Endothelial cell of umbilical vein (primary cell): ENCODE measurements around the gene CCT6A. TPM values are rescaled to one million over a fixed set of nuclear protein-coding genes. Genes with fewer than 3 reads are reported as not detected.
"Not testable (repeated sequence)": the region's sequence is repeated elsewhere in the genome, so short reads cannot be mapped to it uniquely, and the experiment has no call there.

Experiments
- BruUV-seq: library from RNA; stranded (reverse); fragments of 400-500 nt; replicated peaks from 2 replicates; lab custom pipeline; 2021; lab: Mats Ljungman, UMichigan
- CTCF ChIA-PET: fragments of 300-600, 350-600 bp; sonication (Branson Sonifier 250); formaldehyde crosslinking; loops from one replicate; lab custom pipeline; 2021; ENCODE audit warnings: antibody characterized with exemption, inconsistent platforms; lab: Charles Lee
- POLR2A ChIA-PET: fragments of 300-600, 350-600 bp; sonication (Branson Sonifier 250); formaldehyde crosslinking; loops from one replicate; lab custom pipeline; 2021; ENCODE audit warnings: antibody characterized with exemption, inconsistent platforms; lab: Charles Lee
- DNase-seq: peaks from one replicate; pipeline ENCODE4 v3.0.0-alpha.2; 2011; ENCODE audit warnings: low read depth, low spot score
- FAIRE-seq: peaks from 2 replicates; lab custom pipeline; 2011; peaks lifted over from hg19 to GRCh38; lab: Jason Lieb, UNC
- H2AFZ ChIP-seq: 2 replicates; pipeline ENCODE4 v1.6.0; 2012; ENCODE audit warnings: low read depth, low read length, control low read depth, inconsistent platforms
- H3K27ac ChIP-seq: 2 replicates; pipeline ENCODE4 v1.5.1; 2011; ENCODE audit warnings: low read depth, mild to moderate bottlenecking, control low read depth, low read length, moderate library complexity; ENCODE audit not compliant: insufficient read depth
- H3K27me3 ChIP-seq, 2 experiments: 2 replicates each; pipeline versions ENCODE4 v1.6.0 to v1.6.1; 2011; ENCODE audit warnings: low read length in 2 of 2, mixed read lengths in 1 of 2; ENCODE audit not compliant: control insufficient read depth in 2 of 2, insufficient read depth in 2 of 2
- H3K36me3 ChIP-seq, 2 experiments: 2 replicates in 1 of 2; 3 replicates in 1 of 2; pipeline ENCODE4 v1.5.1; 2011; ENCODE audit warnings: low read length in 2 of 2, mild to moderate bottlenecking in 1 of 2, moderate library complexity in 1 of 2; ENCODE audit not compliant: control insufficient read depth in 2 of 2, insufficient read depth in 2 of 2; ENCODE audit errors: extremely low read depth in 1 of 2
- H3K4me1 ChIP-seq: 3 replicates; pipeline ENCODE4 v1.5.1; 2011; ENCODE audit warnings: mild to moderate bottlenecking, low read length; ENCODE audit not compliant: control insufficient read depth, insufficient read depth; ENCODE audit errors: extremely low read depth
- H3K4me2 ChIP-seq: 2 replicates; pipeline ENCODE4 v1.6.1; 2011; ENCODE audit warnings: low read length, control low read depth, mixed read lengths; ENCODE audit not compliant: insufficient read depth
- H3K4me3 ChIP-seq, 3 experiments: fragments of 200-600 bp in 1 of 3; sonication (generic), shearing (Covaris generic) in 1 of 3; replicated peaks in 1 of 3; 2 replicates each; pipeline ENCODE4 v1.5.1; 2011 to 2016; ENCODE audit warnings: control low read depth in 3 of 3, low read length in 3 of 3, mild to moderate bottlenecking in 2 of 3, inconsistent platforms in 1 of 3, low read depth in 1 of 3, moderate library complexity in 1 of 3; ENCODE audit not compliant: insufficient read depth in 1 of 3
- H3K79me2 ChIP-seq: 2 replicates; pipeline ENCODE4 v1.6.0; 2012; ENCODE audit warnings: low read length, inconsistent platforms; ENCODE audit not compliant: control insufficient read depth, insufficient read depth
- H3K9ac ChIP-seq: replicated peaks from 2 replicates; pipeline ENCODE3; 2011; ENCODE audit warnings: low read length, control low read depth; ENCODE audit not compliant: insufficient read depth; ENCODE audit errors: extremely low read depth
- H3K9me1 ChIP-seq: replicated peaks from 3 replicates; pipeline ENCODE4 v1.6.0; 2011; ENCODE audit warnings: mild to moderate bottlenecking, low read length; ENCODE audit not compliant: control insufficient read depth, insufficient read depth; ENCODE audit errors: extremely low read depth
- H3K9me3 ChIP-seq: replicated peaks from 2 replicates; pipeline ENCODE4 v1.5.1; 2012; ENCODE audit warnings: low read length, inconsistent platforms; ENCODE audit not compliant: control insufficient read depth, insufficient read depth
- H4K20me1 ChIP-seq: replicated peaks from 2 replicates; pipeline ENCODE3; 2011; ENCODE audit warnings: mild to moderate bottlenecking, low read length; ENCODE audit not compliant: control insufficient read depth, insufficient read depth; ENCODE audit errors: extremely low read depth
- CTCF ChIP-seq, 2 donors: IDR thresholded peaks; 1 replicate in 1 of 2; 2 replicates in 1 of 2; pipeline ENCODE4 v1.5.1; 2011; ENCODE audit warnings: low read length in 2 of 2, mild to moderate bottlenecking in 2 of 2, moderate library complexity in 2 of 2, control low read depth in 1 of 2, inconsistent platforms in 1 of 2, low read depth in 1 of 2; ENCODE audit not compliant: insufficient read depth in 1 of 2; ENCODE audit errors: extremely low read depth in 1 of 2
- FOS ChIP-seq: IDR thresholded peaks from 2 replicates; pipeline ENCODE4 v1.6.1; 2011; ENCODE audit warnings: mild to moderate bottlenecking, low read length, moderate library complexity, borderline replicate concordance; ENCODE audit not compliant: insufficient read depth
- dilution Hi-C: fragments of 300-500 bp; cut with MboI; formaldehyde crosslinking; loops from one replicate; pipeline ENCODE4 v1.15.0; 2019; ENCODE audit warnings: low sequenced_read_pairs; ENCODE audit not compliant: extremely low pct_ligation_motif_present
- intact Hi-C: fragments of 100-400 bp; cut with micrococcal nuclease; formaldehyde crosslinking; loops from one replicate; pipeline ENCODE4 v1.10.0; 2022
- polyA plus RNA-seq, 4 experiments: library from polyadenylated mRNA; depleted of rRNA in 3 of 4; stranded (reverse) in 3 of 4; unstranded in 1 of 4; fragments of >200 nt; gene quantifications; 2 replicates each; pipeline versions ENCODE4 v1.2.1 to v1.2.3, GENCODE V29; 2011 to 2012; ENCODE audit warnings: missing spikeins in 1 of 4
- total RNA-seq: library from RNA; stranded (reverse); gene quantifications from 2 replicates; pipeline ENCODE4 v1.2.3, GENCODE V29; 2021

The CCT6A gene
- total and polyA plus RNA-seq, 2 donors (not counting 3 experiments of a cell fraction or from before 2014, with no cell fraction given) = 152 to 221 TPM

GRCh38 chr7:56079450-56080185 is 28.1 kb downstream of the CCT6A start:
- Histone ChIP-seq H3K79me2 (no peaks in the 10 kb centered on the region), H3K9me1 (no peaks in the 10 kb centered on the region), H3K9me3 (no peaks in the 10 kb centered on the region), H3K27me3 (no peaks in the 10 kb centered on the region), H3K36me3 (peaks cover 0 to 2% of the 10 kb centered on the region in 2 experiments), H3K4me2 (no peak overlapping the region), H3K4me3 (no peak overlapping the region), H4K20me1 (no peaks in the 10 kb centered on the region), H2AFZ (peak overlapping the region; percentile 9), H3K4me1 (peaks cover 26% of the 10 kb centered on the region), H3K9ac (peak overlapping the region; percentile 25), H3K27ac (peak overlapping the region; percentile 73)
- TF ChIP-seq FOS = no peak
- peak; percentile 89 to 92 for TF ChIP-seq CTCF (IDR thresholded peaks at IDR 0.05; ENCODE audit: extremely low read depth in 1 of 2, insufficient read depth in 1 of 2, low read depth in 1 of 2, low read length in 2 of 2)
- ChIA-PET POLR2A (interaction anchor here (0.6 to 1.1 kb wide), 2 partner anchors 12 to 15 kb away, joined by 4 to 13 read pairs; no protein-coding TSS in a partner anchor), CTCF (interaction anchor here (0.6 to 3.1 kb wide), 18 partner anchors 9 to 438 kb away, joined by 3 to 49 read pairs (median 6); partner anchors contain the start of genes CCT6A, CHCHD2, PHKG1 and PSPH)
- FAIRE-seq (peak; percentile 97), DNase-seq (peak; percentile 93)
- BruUV-seq = no TSS peak
- intact Hi-C loops = loop anchor here (2.0 kb wide), 2 partner anchors 13 to 27 kb away; partner anchors contain the start of genes CHCHD2 and PHKG1
- dilution Hi-C loops = no loop called here

GRCh38 chr7:56080726-56081435 is 29.3 kb downstream of the CCT6A start:
- H2AFZ ChIP-seq, H3K36me3 ChIP-seq, FAIRE-seq, intact Hi-C loops, H3K9ac ChIP-seq, H3K9me3 ChIP-seq, H3K4me3 ChIP-seq, H3K27me3 ChIP-seq, H3K4me2 ChIP-seq, H4K20me1 ChIP-seq, BruUV-seq, H3K9me1 ChIP-seq, dilution Hi-C loops, H3K79me2 ChIP-seq, DNase-seq: not testable (repeated sequence)
- CTCF ChIA-PET = interaction anchor here (0.7 to 3.1 kb wide), 5 partner anchors 8 to 531 kb away, joined by 3 to 49 read pairs (median 10); partner anchors contain the start of gene PHKG1
- Histone ChIP-seq H3K4me1 (peaks cover 26% of the 10 kb centered on the region), H3K27ac (peak overlapping the region; percentile 73)
- POLR2A ChIA-PET = interaction anchor here (1.1 kb wide), 1 partner anchor 11 kb away, joined by 4 read pairs; no protein-coding TSS in a partner anchor
